GM19438 (cell line): ENCODE data around the gene WNT9B.

Experiments used
- ATAC-seq: cut with Tn5 transposase; IDR thresholded peaks from one replicate; pipeline ENCODE4 v1.9.1; 2021; ENCODE audit warnings: low read depth; ENCODE audit not compliant: unreplicated experiment

WNT9B gene

DNA sequence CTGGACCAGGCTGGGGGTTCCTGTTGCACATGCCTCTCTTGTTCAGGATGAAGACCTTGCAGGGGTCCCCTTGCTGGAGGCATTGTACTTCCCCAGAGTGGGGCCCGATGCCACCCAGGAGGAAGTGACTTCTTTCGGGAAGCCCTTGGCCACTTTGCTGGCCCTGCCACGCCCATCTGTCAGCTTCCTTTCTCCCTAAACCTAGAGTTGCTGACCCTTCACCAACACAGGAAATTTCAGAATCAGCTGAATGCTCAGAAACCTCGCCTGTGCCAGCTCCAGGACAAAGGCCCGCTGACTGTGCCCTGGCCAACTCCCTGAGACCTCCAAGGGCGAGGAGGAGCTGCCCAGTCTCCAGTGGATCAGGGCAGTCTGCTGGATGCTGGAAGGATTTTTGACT lies 26.7 kb downstream of the WNT9B start:
- ATAC-seq: no peak

DNA sequence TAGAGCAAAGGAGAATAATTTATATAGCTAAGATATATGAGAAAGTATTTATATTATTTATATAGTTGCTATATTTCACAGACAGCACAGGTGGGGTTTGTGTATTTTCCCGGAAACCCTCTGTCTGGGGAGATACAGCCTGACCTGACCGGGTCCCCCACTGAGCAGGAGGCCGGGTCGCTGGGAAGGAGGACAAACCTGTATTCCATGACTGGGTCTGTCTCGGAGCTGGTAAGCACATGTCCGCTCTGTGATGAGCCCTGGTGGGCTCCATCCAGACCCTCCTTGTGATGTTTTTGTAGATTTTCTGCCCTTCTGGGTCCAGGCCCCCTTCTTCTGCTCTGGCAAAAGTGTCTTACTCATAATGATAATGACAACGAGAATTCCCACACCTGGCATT lies 27.7 kb downstream of the WNT9B start:
- no peak for ATAC-seq

DNA sequence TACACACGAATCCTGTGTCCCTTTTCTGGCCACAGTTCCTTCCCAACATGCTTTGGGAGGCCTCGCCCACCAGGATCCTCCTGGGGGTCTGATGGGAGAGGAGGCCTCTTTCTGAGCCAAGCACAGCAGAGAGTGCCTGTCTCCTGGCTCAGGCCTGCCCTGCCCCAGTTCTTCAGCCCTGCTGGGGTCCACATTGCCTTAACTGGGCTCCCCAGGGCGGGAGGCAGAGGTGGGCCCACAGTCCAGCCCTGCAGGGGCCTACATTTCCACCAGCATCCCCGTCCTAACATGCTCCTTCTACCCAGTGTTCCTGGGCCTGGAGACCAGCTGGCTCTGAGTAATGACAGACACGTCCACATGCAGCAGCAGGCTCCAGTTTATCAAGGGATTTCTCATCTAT lies 29.6 kb downstream of the WNT9B start:
- ATAC-seq: no peak

DNA sequence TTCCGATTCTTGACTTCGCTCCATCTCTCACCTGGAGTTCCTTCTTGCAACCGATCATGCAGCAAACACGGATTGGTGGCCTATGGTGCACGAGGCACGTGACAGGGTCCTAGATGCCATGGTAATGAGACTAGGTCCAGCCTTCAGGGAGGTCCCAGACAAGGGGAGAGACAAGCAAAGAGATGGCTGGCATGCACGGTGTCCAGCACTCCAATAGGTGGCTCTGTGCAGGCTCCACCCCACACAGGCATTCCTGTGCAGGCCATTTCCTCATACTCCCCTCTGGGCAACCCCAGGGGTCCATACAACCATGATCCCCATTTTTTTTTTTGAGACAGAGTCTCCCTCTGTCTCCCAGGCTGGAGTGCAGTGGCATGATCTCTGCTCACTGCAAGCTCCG lies 31.3 kb downstream of the WNT9B start:
- no peak for ATAC-seq

DNA sequence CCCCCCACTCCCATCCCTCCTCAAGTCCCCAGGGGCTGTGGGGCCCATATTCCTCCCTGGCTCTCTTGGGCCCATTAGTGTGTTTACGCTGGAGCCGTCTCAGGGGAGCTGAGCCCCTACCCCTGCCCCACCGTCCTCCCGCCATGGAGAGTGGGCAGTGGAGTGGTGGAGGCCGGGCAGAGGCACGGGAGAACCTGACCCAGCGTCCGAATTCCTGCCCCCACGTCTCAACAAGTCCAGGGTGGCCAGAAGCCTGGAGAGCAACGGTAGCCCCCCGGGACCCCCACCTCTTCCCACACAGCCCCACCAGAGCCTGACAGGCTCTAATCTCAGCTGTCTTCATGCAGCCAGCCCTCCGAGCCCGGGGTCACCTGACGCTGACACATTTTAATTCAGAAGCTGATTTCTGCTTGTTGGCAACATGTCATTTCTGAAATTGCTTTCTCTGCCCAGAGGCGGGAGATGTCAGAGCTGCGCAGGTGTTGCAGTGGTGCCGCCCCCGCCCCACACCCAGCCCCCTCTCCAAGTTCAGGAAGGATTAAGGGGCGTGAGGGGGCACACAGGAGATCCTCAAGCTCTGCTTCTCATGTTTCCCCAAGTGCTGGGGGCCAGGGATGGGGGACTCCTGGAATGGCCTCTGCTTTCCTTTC lies 32.6 kb downstream of the WNT9B start:
- no peak for ATAC-seq

DNA sequence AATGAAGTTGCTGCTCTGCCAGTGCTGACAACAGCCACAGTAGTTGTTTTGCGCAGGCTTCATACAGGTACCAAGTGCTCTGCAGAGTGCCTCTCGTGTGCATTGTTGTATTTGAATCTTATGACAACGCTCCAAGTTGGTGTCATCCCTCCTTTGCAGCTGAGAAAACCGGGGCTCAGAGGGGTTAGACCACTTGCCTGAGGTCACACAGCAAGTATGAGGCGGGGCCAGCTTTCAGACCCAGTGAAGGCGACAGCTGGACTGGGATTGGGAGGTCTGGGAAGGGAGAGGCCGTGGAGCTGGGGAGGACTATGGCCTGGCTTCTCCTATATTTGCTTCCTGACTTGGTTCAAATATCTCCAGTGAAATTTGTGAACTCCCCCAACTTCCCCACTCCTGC lies 33.2 kb downstream of the WNT9B start:
- ATAC-seq: no peak

DNA sequence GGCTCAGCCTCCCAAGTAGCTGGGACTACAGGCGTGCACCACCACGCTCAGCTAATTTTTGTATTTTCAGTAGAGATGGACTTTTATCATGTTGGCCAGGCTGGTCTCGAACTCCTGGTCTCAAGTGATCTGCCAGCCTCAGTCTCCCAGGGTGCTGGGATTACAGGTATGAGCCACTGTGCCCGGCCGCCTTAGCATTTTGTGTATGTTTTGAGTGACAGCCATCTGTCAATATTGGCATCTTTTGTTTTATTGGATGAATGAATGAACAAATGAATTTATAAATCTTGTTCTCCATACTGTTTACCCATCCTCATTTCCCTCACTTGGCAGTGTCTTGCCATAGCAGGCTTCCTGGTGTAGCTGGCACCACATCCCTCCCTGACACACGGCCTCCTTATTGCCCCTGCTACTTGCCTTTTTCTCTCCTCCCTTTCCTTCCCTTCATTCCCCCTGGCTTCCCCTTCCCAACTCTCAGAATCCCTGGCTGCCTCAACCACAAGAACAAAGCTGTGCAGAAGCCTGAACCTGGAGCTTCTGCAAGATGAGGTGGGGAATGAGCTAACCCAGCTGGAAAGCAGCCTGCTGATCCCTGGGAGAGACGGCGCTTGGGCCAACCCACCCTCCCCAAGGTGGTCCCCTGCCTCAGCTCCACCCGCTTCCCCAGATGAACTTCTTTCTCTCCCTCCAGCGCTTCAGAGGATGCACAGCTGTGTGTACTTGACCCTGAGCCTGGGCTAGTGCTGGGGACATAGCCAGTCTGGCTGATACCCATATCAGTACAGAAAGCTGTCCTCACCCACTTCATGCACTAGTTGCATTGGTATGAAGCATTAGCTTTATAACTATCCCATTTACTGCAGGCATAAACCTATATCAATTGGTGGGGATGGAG lies 34.3 kb downstream of the WNT9B start:
- no peak for ATAC-seq

DNA sequence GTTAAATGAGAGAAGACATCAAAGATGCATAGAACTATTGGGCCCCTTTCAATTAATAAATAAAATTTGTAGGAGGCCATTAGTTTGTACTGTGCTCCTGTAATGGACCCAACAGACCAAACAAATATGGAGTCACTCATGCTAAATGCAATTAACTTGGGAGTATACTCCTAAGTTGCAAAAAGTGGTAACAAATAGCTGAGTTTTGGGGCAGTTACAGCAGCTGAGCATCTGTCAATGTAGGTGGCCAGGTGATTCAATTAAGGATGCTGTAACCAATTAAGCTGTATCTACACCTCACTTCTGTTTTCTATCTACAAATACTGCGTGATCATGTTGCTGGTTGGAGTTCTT lies 34.9 kb downstream of the WNT9B start:
- ATAC-seq: no peak

DNA sequence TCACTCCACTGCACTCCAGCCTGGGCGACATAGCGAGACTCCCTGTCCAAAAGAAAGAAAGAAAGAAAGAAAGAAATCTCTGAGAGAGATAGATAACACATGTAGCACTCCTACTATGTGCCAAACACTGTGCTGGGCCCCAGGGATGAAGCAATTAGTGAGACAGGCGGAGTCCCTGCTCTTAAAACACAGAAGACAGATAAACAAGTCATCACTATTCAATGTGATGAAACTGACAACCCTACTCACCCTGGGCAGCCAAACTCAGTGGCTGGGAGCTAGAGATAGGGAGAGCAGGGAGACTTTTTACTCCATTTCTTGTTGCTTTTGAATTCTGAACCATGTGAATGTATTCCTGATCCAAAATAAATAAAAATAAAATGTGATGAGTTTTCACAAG lies 36.3 kb downstream of the WNT9B start:
- no peak for ATAC-seq

DNA sequence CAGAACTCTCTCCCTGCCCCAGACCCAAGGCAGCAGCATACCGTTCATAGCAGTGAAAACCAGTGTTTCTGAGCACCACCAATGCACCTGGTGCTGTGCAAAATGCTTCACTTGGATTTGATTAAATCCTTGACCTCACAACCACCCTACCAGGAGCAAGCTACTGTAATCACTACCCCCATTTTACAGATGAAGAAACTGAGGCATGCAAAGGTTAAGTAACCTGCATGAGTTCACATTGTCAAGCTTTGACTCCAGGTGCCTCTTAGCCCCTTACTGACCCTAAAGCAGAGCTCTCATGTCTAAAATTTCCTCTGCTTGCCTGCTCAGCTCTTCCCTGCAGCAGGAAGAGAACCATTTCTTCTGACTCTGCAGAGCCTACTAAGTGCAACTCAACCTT lies 37.3 kb downstream of the WNT9B start:
- ATAC-seq: no peak

DNA sequence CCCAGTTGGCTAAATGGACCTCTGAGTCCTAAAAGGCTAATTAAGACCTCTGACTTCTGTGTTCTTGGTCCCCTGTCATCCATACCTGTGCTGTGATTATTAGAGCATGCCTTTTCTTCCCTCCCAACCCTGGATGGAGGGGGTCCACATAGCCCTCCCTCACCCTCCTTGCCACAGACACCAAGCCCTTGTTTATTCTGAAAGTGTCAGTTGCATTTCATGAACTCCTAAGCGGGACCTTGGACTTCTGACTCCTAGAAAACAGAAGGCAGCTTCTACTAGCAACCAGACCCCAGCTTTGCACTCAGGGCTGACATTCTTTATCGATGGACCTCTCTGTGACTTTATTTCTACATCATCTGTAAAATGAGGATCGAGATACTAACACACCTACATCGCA lies 38.1 kb downstream of the WNT9B start:
- no peak for ATAC-seq

DNA sequence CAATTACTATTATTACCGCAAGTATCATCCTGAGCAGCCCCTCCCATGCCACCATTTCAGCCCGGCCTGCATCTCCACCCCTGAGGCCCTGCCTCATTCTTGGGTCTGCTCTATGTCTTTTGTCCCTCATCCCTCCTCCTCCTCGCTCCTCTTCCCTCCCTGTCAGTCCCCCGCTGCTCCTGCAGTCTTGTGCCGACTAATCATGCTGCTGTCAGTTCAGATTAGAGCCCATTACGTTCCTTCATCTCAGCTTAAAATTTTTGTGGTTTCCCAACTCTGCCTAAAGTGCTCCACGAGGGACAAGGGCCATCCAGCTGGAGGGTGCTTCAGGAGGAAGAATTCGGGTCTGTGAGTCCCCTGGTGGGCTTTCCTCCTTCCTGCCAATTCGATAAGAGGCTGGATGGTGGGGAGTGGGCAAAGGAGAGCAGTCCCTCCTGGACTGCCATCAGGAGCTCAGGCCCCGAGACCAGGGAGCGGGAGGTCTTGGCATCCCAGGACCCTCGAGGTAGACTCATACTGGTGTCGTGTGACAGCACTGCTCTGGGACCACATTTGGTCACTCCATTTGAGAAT lies 38.7 kb downstream of the WNT9B start:
- no peak for ATAC-seq

DNA sequence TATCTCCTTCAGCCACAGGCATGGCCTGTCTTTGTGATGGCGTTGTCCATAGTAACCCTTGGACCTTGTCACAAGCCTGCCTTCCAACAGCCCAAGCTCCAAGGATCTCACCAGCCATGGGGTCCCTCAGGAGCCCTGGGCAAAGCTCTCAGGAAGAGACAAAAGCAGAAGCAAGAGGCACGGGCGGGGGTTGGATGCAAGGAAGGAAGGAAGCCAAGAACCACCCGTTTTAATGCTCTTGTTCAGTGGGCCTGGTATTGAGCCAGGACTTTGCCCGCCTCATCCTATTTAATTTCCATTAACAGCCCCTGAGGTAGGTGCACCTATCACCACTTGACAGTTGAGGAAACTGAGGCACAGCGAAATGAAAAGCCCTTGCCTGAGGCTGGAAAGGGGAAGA lies 39.3 kb downstream of the WNT9B start:
- no peak for ATAC-seq

DNA sequence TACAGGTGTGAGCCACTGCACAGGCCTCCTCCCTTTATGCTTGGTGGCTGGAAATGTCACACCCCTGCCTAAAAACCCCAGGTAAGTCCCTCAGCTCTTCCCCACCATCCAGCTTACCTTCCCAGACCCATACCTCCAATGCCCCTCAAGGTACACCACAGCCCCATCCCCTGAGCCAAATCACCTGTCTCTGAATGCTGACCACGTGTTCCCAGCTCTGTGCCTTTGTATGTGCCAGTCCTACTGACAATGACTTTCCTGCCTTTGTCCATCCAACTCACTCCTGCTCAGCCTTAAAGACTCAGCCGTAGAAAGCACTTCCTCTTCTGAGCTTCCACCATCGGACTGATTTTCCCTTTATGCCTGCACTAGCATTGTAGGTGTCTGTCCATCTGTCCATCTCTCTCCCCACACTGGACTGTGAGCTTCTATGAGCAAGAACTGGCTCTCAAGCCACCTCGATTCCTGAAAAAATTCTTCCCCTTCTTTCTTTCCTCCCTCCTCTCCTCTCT lies 40.9 kb downstream of the WNT9B start:
- ATAC-seq: no peak

DNA sequence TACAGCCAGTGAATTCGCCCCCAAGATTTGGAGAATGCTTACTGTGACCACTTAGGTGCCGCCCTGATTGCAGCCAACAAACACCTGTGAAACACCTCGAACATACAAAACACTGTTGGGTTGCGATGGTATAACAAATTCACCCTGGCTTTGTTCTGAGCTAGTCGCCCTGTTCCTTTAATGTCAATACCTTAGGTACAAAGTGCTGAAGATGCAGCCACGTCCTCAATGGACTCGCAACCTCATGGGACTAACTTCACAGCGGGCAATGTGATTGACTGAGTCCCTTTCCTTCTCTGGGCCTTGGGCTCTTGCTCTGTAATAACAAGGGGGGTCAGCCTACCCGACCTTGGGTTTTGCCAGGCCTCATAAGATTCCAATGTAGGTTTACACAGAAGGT lies 42.6 kb downstream of the WNT9B start:
- ATAC-seq: no peak

DNA sequence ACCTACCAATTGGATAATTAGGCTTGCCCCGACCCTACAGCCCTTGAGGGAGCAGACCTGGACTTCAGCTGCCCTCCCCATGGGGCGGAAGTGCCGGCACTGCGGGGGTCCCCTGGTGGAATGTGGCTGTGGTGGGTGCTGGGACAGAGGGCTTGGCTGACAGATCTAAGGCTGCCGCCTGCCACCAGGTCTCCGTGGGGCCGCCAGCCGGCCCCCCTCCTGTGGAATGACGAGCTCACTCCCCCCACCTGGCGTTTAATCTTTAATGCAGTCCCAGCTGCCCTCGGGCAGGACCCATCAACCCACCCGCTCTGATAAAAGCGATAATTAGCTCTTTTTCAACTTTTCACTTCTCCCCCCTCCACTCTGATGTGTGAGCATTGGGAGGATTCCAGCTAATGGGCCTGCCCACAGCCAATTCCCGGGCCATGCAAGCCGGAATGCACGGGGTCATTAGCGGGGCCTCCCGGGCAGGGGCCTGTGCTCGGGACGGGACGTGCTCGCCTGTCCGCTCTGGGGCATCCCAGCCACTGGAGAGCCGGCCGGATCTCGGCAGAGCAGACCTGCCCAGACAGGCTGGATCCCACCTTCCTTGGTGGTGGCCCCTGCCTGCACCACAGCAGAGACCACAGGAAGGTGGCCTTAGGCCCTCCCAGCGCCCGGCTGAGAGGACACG lies 43.2 kb downstream of the WNT9B start:
- no peak for ATAC-seq

DNA sequence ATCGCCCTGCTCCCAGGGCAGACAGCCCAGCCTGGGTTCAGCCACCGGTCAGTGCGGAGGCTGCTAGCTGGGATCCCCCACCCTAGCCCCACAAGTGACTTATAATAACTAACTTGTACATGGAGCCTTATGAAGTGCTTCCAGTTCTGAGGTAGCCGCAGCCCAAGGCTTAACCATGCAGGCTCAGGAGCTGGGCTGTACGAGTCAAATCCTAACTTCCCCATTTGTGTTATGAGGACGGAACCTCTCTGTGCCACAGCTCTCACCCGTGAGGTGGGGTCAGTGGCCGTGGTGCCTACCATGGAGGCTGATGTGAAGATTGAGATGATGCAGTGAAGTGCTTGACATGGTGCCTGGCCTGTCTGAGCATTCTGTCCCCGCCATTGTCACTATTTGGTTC lies 43.8 kb downstream of the WNT9B start:
- ATAC-seq: no peak

DNA sequence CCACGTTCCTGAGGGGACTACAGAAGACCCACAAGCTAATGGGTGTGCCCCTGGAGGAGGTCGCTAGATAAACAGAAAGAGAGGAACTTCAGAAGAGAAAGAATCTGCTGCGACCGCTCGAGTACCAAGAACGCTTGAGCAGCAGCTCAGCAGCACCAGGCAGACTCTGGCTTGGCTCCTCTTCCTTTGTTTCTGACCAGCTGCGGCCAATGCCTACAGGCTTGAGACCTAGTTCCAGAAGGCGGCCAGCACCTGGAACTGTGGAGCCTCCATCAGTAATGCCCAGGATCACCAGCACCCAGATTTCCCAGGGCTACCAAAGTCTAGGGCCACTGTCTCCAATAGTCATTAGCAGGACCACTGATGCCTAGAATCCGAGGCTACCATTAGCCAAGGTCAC lies 45.6 kb downstream of the WNT9B start:
- no peak for ATAC-seq

DNA sequence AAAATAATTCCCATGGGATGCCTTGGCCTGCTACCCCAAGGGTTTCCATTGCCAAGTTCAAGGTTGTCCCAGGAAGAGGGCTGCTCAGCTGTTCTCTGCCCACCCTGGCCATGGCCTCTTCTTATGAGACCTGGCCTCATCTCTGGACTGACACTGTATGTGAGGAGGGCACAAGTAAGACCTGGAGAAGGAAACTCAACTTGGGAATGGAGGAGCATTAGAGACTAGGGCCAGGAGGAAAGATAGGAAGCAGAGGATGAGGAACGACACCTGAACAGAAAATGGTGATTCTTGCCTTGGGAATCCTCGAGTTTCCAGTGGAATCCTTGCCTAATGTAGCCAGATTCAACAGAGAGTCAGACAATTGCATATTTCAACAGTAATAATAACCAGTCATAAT lies 47.0 kb downstream of the WNT9B start:
- ATAC-seq: no peak

DNA sequence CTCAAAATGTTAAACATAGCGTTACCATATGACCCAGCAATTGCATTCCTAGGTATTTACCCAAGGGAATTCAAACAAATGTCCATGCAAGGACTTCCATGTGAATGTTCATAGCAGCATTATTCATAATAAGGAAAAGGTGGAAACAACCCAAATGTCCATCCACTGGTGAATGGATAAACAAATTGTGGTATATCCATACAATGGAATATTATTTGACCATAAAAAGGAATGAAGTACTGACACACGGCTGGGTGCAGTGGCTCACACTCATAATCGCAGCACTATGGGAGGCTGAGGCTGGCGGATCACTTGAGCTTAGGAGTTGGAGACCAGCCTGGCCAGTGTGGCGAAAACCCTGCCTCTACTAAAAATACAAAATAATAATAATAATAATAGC lies 47.5 kb downstream of the WNT9B start:
- no peak for ATAC-seq

DNA sequence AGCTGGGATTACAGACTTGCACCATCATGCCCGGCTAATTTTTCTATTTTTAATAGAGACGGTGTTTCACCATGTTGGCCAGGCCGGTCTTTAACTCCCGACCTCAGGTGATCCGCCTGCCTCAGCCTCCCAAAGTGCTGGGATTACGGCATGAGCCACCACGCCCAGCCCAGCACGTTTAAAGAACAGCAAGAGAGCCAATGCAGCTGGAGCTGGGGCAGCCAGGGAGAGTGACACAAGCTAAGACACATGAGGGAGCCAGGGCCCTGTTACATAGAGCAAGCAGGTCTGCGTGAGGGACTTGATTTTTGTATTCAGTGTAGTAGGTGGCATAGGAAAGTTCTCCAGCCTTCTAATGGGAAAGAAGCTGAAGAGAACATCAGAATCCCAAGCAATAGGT lies 49.9 kb downstream of the WNT9B start:
- ATAC-seq: no peak
